ENCODE measurements around the gene PPP3CA.

The PPP3CA gene

GRCh38 chr4:101290654-101291053, 56.7 kb downstream of the PPP3CA start:
- no peak overlapping the region for H3K4me3 ChIP-seq (ENCODE audit: low read depth, low read length)
- no peak for DNase-seq (ENCODE audit: low read depth)
- no peak for TF ChIP-seq CTCF (conservative IDR thresholded peaks at IDR 0.05; ENCODE audit: low read depth, low read length)

- no peak for TF ChIP-seq CTCF (conservative IDR thresholded peaks at IDR 0.05; ENCODE audit: low read depth, low read length)
- DNase-seq (ENCODE audit: low read depth): no peak
- no peak overlapping the region for H3K4me3 ChIP-seq (ENCODE audit: low read depth, low read length)
These were observed 58.0 kb downstream of the PPP3CA start for GRCh38 chr4:101289306-101289705.

GRCh38 chr4:101288365-101289145, 58.8 kb downstream of the PPP3CA start:
- no peak overlapping the region for H3K4me3 ChIP-seq (ENCODE audit: low read depth, low read length)
- TF ChIP-seq CTCF (conservative IDR thresholded peaks at IDR 0.05; ENCODE audit: low read depth, low read length): no peak
- peak; percentile 41 for DNase-seq (ENCODE audit: low read depth)

- peak; percentile 17 for DNase-seq (ENCODE audit: low read depth)
- no peak for TF ChIP-seq CTCF (conservative IDR thresholded peaks at IDR 0.05; ENCODE audit: low read depth, low read length)
- no peak overlapping the region for H3K4me3 ChIP-seq (ENCODE audit: low read depth, low read length)
These were observed 60.0 kb downstream of the PPP3CA start for GRCh38 chr4:101287324-101287723.

- TF ChIP-seq CTCF (conservative IDR thresholded peaks at IDR 0.05; ENCODE audit: low read depth, low read length): no peak
These were observed 60.7 kb downstream of the PPP3CA start for GRCh38 chr4:101286663-101287062.

GRCh38 chr4:101285985-101286384, 61.3 kb downstream of the PPP3CA start:
- no peak for DNase-seq (ENCODE audit: low read depth)
- no peak overlapping the region for H3K4me3 ChIP-seq (ENCODE audit: low read depth, low read length)
- no peak for TF ChIP-seq CTCF (conservative IDR thresholded peaks at IDR 0.05; ENCODE audit: low read depth, low read length)

More at GRCh38 chr4:101286663-101287062, 60.7 kb downstream of the PPP3CA start:
- no peak for DNase-seq (ENCODE audit: low read depth)
- no peak overlapping the region for H3K4me3 ChIP-seq (ENCODE audit: low read depth, low read length)

GRCh38 chr4:101284546-101284945, 62.8 kb downstream of the PPP3CA start:
- peak; percentile 62 for DNase-seq (ENCODE audit: low read depth)
- no peak for TF ChIP-seq CTCF (conservative IDR thresholded peaks at IDR 0.05; ENCODE audit: low read depth, low read length)
- H3K4me3 ChIP-seq (ENCODE audit: low read depth, low read length): no peak overlapping the region

Data from choroid plexus epithelial cell (primary cell).